ENCODE measurements around the gene LBHD1. TPM values are rescaled to one million over a fixed set of nuclear protein-coding genes. Genes with fewer than 3 reads are reported as not detected.

LBHD1 gene
- total RNA-seq, 1 experiment from 2014 or later, result 16.1 TPM

DNA sequence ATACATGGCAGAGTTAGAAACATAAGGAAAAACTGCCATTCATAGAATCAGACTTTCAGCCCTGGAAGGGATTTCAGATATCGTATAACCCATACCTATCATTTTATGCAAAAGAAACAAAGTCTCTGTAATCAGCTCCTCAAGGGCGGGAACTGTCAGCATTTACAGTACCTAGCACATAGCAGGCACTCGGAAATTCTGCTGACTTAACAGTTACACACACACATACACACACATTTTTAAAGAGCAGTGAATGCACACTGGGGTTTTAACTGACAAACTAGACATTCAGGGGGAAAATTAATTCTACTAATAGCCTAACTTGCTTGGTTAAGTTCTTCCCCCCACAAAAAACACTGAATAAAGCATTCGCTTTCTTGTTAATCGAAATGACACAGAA, 44.1 kb upstream of the LBHD1 start:
- H3K4me3 ChIP-seq, result no peak overlapping the region
- CTCF ChIA-PET, result interaction anchor here (0.6 kb wide), 1 partner anchor 969 kb away, joined by 3 read pairs; no protein-coding TSS in a partner anchor
- H3K9me3 ChIP-seq (ENCODE audit: insufficient read depth, low read depth), result no peaks in the 10 kb centered on the region
- H3K36me3 ChIP-seq (ENCODE audit: low read depth), result peaks cover 71% of the 10 kb centered on the region
- H3K79me2 ChIP-seq (ENCODE audit: low read depth), result peaks cover 56% of the 10 kb centered on the region
- H3F3A ChIP-seq (ENCODE audit: insufficient read depth, low read depth), result peaks cover 61% of the 10 kb centered on the region
- no peaks in the 10 kb centered on the region for H3K9me2 ChIP-seq (ENCODE audit: insufficient read depth)
- peaks cover 6% of the 10 kb centered on the region; the same call in 1 of the 2 replicates for H3K4me1 ChIP-seq (replicated peaks; ENCODE audit: insufficient read depth)
- intact Hi-C loops (cut with micrococcal nuclease; ENCODE audit: unreplicated experiment), result no loop called here
- no TSS peak for BruUV-seq (replicated peaks)
- TF ChIP-seq CTCF (conservative IDR thresholded peaks at IDR 0.05), result no peak
- H4K20me1 ChIP-seq (ENCODE audit: insufficient read depth), result no peaks in the 10 kb centered on the region
- no peak for DNase-seq
- no peak overlapping the region for H3K27ac ChIP-seq
- no peak overlapping the region for H2AFZ ChIP-seq
- no peaks in the 10 kb centered on the region for H3K27me3 ChIP-seq (ENCODE audit: insufficient read depth, low read depth)
- POLR2A ChIA-PET (ENCODE audit: unreplicated experiment), result interaction anchor here (0.6 kb wide), 1 partner anchor 1021 kb away, joined by 3 read pairs; no protein-coding TSS in a partner anchor
- H3K4me2 ChIP-seq, result no peak overlapping the region

GRCh38 chr11:62715150-62716130, 43.4 kb upstream of the LBHD1 start:
- peaks cover 49% of the 10 kb centered on the region for H3K79me2 ChIP-seq (ENCODE audit: low read depth)
- peaks cover 6% of the 10 kb centered on the region; the same call in 1 of the 2 replicates for H3K4me1 ChIP-seq (replicated peaks; ENCODE audit: insufficient read depth)
- H3F3A ChIP-seq (ENCODE audit: insufficient read depth, low read depth), result peaks cover 69% of the 10 kb centered on the region
- no peaks in the 10 kb centered on the region for H3K9me2 ChIP-seq (ENCODE audit: insufficient read depth)
- no peak overlapping the region for H2AFZ ChIP-seq
- peaks cover 68% of the 10 kb centered on the region for H3K36me3 ChIP-seq (ENCODE audit: low read depth)
- intact Hi-C loops (cut with micrococcal nuclease; ENCODE audit: unreplicated experiment), result no loop called here
- H3K27me3 ChIP-seq (ENCODE audit: insufficient read depth, low read depth), result no peaks in the 10 kb centered on the region
- ChIA-PET CTCF (no interaction called here), POLR2A (ENCODE audit: unreplicated experiment) (interaction anchor here (0.6 kb wide), 1 partner anchor 1020 kb away, joined by 3 read pairs; no protein-coding TSS in a partner anchor)
- DNase-seq, result no peak
- no peak for TF ChIP-seq CTCF (conservative IDR thresholded peaks at IDR 0.05)
- no peak for TF ChIP-seq EZH2 (IDR thresholded peaks at IDR 0.05; ENCODE audit: low read depth)
- no peak overlapping the region for H3K4me3 ChIP-seq
- no peak overlapping the region for H3K27ac ChIP-seq
- no TSS peak for BruUV-seq (replicated peaks)
- no peaks in the 10 kb centered on the region for H3K9me3 ChIP-seq (ENCODE audit: insufficient read depth, low read depth)
- no peak overlapping the region for H3K4me2 ChIP-seq
- no peaks in the 10 kb centered on the region for H4K20me1 ChIP-seq (ENCODE audit: insufficient read depth)

- TF ChIP-seq EZH2 (IDR thresholded peaks at IDR 0.05; ENCODE audit: low read depth) (no peak), CTCF (conservative IDR thresholded peaks at IDR 0.05) (no peak)
- peaks cover 16% of the 10 kb centered on the region for H3K4me1 ChIP-seq (replicated peaks; ENCODE audit: insufficient read depth)
- no peaks in the 10 kb centered on the region for H4K20me1 ChIP-seq (ENCODE audit: insufficient read depth)
- no peaks in the 10 kb centered on the region for H3K9me2 ChIP-seq (ENCODE audit: insufficient read depth)
- ChIA-PET CTCF (no interaction called here), POLR2A (ENCODE audit: unreplicated experiment) (no interaction called here)
- H3K27ac ChIP-seq, result peak overlapping the region; percentile 42
- no TSS peak for BruUV-seq (replicated peaks)
- H3K9me3 ChIP-seq (ENCODE audit: insufficient read depth, low read depth), result no peaks in the 10 kb centered on the region
- no peak overlapping the region for H2AFZ ChIP-seq
- no peaks in the 10 kb centered on the region for H3K27me3 ChIP-seq (ENCODE audit: insufficient read depth, low read depth)
- DNase-seq, result peak; percentile 55 to 63
- 0 out of 2 replicates have a peak overlapping the region, but pooled peaks have one; percentile 6 for H3K4me2 ChIP-seq
- intact Hi-C loops (cut with micrococcal nuclease; ENCODE audit: unreplicated experiment), result no loop called here
- peaks cover 29% of the 10 kb centered on the region for H3K79me2 ChIP-seq (ENCODE audit: low read depth)
- H3K4me3 ChIP-seq, result no peak overlapping the region
- peaks cover 51% of the 10 kb centered on the region for H3K36me3 ChIP-seq (ENCODE audit: low read depth)
- H3F3A ChIP-seq (ENCODE audit: insufficient read depth, low read depth), result peaks cover 70% of the 10 kb centered on the region
Observed at GRCh38 chr11:62713343-62713742, 41.3 kb upstream of the LBHD1 start.
